Prostate gland (tissue), 2 donors: Measurements from ENCODE around the gene GPC5. TPM values are rescaled to one million over a fixed set of nuclear protein-coding genes. Genes with fewer than 3 reads are reported as not detected.

Experiments used
- DNase-seq: peaks from one replicate; pipeline ENCODE4 v3.0.0-alpha.2; 2019; ENCODE audit warnings: low spot score
- H3K27ac ChIP-seq, 2 donors: fragments of 200-600 bp; sonication (generic); 2 replicates each; pipeline ENCODE4 v1.5.1; 2017 to 2019
- H3K27me3 ChIP-seq: fragments of 200-600 bp; sonication (generic); replicated peaks from 2 replicates; pipeline ENCODE4 v1.5.1; 2019; ENCODE audit not compliant: insufficient read depth
- H3K36me3 ChIP-seq, 2 donors: fragments of 200-600 bp; sonication (generic); 1 replicate in 1 of 2; 2 replicates in 1 of 2; pipeline versions ENCODE4 v1.5.1 to v1.8.1; 2017 to 2019
- H3K4me1 ChIP-seq: fragments of 200-600 bp; sonication (generic); replicated peaks from 2 replicates; pipeline ENCODE4 v1.5.1; 2019
- H3K4me3 ChIP-seq, 2 donors: fragments of 200-600 bp; sonication (generic); 2 replicates each; pipeline ENCODE4 v1.5.1; 2017 to 2019
- H3K9me3 ChIP-seq: fragments of 200-600 bp; sonication (generic); 2 replicates; pipeline ENCODE4 v1.5.1; 2017
- POLR2A ChIP-seq: fragments of 450-650 bp; IDR thresholded peaks from one replicate; pipeline ENCODE4 v1.6.1; 2016; ENCODE audit warnings: antibody characterized with exemption, mild to moderate bottlenecking
- POLR2AphosphoS5 ChIP-seq: sonication (generic); formaldehyde crosslinking; IDR thresholded peaks from one replicate; pipeline ENCODE4 v1.6.1; 2017; ENCODE audit warnings: antibody characterized with exemption
- WGBS: methylation state at CpG from one replicate; pipeline ENCODE4 v1.1.5; 2018; 5-methylcytosine and 5-hydroxymethylcytosine counted together
- intact Hi-C: fragments of 100-400 bp; cut with DNase I; formaldehyde crosslinking; loops from one replicate; pipeline ENCODE4 v1.14.2; 2022
- total RNA-seq, 2 donors: library from RNA; depleted of rRNA; stranded (reverse); fragments of >200 nt; gene quantifications; one replicate each; pipeline ENCODE4 v1.1.0, GENCODE V29; 2016
- TF ChIP-seq, protein P1 (sequence below), 4 experiments: fragments of 200-600 bp in 2 of 4; fragments of 450-650 bp in 2 of 4; sonication (generic) in 2 of 4; IDR thresholded peaks; 1 replicate in 3 of 4; 2 replicates in 1 of 4; pipeline ENCODE4 v1.5.1; 2016 to 2019; ENCODE audit warnings: antibody characterized with exemption in 4 of 4, mild to moderate bottlenecking in 2 of 4, moderate library complexity in 2 of 4

Gene GPC5
- total RNA-seq, 2 donors from 2014 or later, result 0.23 to 35.0 TPM

DNA sequence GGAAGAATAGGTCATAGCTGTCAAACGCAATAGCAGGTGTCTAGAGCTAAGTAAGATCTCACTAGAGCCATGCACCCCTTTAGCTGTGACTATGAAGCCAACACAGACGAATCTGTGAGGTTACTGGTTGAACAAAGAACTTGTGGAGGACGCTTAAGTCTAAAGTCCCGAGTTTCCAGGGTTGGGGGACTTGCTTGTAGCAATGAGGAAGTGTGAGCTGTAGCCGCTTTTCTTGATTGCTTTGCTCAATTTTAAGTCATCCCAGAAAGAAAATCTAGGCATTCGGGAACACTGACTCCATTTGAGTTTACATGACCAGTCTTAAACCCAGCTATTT, 1.6 kb downstream of the GPC5 start:
- intact Hi-C loops, result no loop called here
- Histone ChIP-seq H3K27ac (no peak overlapping the region), H3K4me1 (no peaks in the 10 kb centered on the region), H3K36me3 (no peaks in the 10 kb centered on the region), H3K27me3 (no peaks in the 10 kb centered on the region), H3K4me3 (no peak overlapping the region), H3K9me3 (no peaks in the 10 kb centered on the region)
- no peak for DNase-seq
- 69% methylated on average over 6 of the region's 6 CpGs for WGBS
- TF ChIP-seq POLR2A (no peak), POLR2AphosphoS5 (no peak)
- TF ChIP-seq, protein P1, sequence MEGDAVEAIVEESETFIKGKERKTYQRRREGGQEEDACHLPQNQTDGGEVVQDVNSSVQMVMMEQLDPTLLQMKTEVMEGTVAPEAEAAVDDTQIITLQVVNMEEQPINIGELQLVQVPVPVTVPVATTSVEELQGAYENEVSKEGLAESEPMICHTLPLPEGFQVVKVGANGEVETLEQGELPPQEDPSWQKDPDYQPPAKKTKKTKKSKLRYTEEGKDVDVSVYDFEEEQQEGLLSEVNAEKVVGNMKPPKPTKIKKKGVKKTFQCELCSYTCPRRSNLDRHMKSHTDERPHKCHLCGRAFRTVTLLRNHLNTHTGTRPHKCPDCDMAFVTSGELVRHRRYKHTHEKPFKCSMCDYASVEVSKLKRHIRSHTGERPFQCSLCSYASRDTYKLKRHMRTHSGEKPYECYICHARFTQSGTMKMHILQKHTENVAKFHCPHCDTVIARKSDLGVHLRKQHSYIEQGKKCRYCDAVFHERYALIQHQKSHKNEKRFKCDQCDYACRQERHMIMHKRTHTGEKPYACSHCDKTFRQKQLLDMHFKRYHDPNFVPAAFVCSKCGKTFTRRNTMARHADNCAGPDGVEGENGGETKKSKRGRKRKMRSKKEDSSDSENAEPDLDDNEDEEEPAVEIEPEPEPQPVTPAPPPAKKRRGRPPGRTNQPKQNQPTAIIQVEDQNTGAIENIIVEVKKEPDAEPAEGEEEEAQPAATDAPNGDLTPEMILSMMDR (IDR thresholded peaks at IDR 0.05), result no peak

DNA sequence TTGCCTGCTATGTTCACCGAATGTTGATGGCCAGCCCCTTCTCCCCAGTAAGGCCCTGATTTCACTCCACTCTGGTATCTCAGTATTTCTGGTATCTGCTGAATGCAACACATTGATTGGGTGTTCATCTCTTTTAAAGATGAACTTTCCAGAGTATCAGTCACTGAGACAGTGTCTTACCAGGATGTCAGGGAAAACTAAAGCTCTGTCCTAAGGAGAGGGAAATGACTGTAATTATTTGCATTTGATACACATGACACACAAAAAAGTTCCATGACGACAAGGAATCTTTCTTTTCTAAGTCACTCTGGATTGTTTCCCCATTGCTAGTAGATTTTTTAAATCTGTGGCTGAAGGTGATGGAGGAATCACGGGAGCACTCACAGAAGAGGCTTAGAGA, 2.2 kb downstream of the GPC5 start:
- WGBS, result 73% methylated on average over 3 of the region's 3 CpGs
- Histone ChIP-seq H3K4me3 (no peak overlapping the region), H3K4me1 (no peaks in the 10 kb centered on the region), H3K9me3 (no peaks in the 10 kb centered on the region), H3K36me3 (no peaks in the 10 kb centered on the region), H3K27me3 (no peaks in the 10 kb centered on the region), H3K27ac (no peak overlapping the region)
- intact Hi-C loops, result no loop called here
- DNase-seq, result no peak
- no peak for TF ChIP-seq POLR2AphosphoS5
- TF ChIP-seq, protein P1 (IDR thresholded peaks at IDR 0.05), result no peak
- no peak for TF ChIP-seq POLR2A

DNA sequence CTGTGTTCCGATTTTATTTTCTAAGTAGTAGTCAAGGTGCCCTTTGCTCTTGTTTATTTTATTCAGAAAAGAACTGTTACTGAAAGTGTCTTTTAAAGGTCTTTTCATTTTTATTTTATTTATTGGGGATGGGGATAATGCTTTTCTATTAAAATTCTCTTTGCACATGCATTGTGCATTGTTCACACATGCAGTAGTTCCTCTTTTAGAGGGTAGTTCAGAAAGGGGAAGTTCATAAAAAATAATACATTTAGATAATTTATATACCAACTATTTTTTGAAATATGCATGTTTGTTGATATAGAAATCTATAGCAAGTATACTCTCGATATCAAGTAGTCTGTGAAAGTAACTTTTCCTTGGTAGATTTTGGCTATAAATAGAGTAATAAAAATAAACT, 3.5 kb downstream of the GPC5 start:
- no peaks in the 10 kb centered on the region for H3K9me3 ChIP-seq
- H3K4me1 ChIP-seq, result no peaks in the 10 kb centered on the region
- no peak overlapping the region for H3K27ac ChIP-seq
- intact Hi-C loops, result no loop called here
- no peak for TF ChIP-seq POLR2A
- TF ChIP-seq POLR2AphosphoS5, result no peak
- TF ChIP-seq, protein P1 (IDR thresholded peaks at IDR 0.05), result no peak
- no peaks in the 10 kb centered on the region for H3K27me3 ChIP-seq
- no peak for DNase-seq
- no peak overlapping the region for H3K4me3 ChIP-seq
- WGBS, result 76% methylated on average over 2 of the region's 2 CpGs
- no peaks in the 10 kb centered on the region for H3K36me3 ChIP-seq

DNA sequence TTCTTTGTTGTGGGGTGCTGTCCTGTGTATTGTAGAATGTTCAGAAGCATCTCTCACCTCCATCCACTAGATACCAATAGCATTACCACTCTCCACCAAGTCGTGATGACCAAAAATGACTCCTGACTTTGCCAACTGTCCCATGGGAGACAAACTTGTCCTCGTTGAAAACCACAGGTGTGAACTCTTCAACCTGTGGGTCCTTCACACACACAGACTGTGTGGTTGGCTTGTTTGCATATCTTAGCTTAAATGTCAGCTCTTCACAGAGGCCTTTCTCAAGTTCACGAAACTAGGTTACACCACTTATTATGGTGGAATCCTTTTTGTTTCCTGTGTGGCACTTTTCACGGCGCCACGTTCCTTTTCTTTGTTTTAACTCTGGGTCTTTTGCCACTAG, 6.8 kb downstream of the GPC5 start:
- no peak for DNase-seq
- Histone ChIP-seq H3K4me3 (no peak overlapping the region), H3K36me3 (no peaks in the 10 kb centered on the region), H3K27me3 (no peaks in the 10 kb centered on the region), H3K9me3 (no peaks in the 10 kb centered on the region), H3K27ac (no peak overlapping the region), H3K4me1 (no peaks in the 10 kb centered on the region)
- intact Hi-C loops, result no loop called here
- no peak for TF ChIP-seq POLR2A
- TF ChIP-seq, protein P1 (IDR thresholded peaks at IDR 0.05), result no peak
- TF ChIP-seq POLR2AphosphoS5, result no peak
- whole genome bisulfite sequencing, result 93% methylated on average over 6 of the region's 6 CpGs

DNA sequence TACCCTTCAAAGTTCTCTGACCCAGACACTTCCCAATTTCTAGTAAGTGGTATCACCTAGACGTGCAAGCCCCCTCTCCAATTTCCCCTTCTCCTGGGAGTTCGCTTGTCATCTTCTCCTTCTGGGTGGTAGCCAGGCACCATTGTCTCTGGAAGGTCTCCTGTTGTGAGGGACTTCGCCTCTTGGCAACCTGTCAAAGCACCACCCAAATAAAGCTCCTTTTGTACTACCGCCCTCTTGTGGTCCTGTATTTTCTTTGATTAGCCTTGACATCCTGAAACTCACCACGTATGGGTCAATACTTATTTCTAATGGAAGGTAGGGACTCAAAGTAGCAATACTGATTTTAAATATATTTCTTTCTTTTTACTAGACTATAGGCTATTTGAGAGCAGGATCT, 8.2 kb downstream of the GPC5 start:
- no peaks in the 10 kb centered on the region for H3K9me3 ChIP-seq
- DNase-seq, result no peak
- 57% methylated on average over 5 of the region's 5 CpGs for WGBS
- no peaks in the 10 kb centered on the region for H3K36me3 ChIP-seq
- H3K4me3 ChIP-seq, result no peak overlapping the region
- H3K27ac ChIP-seq, result no peak overlapping the region
- no peak for TF ChIP-seq POLR2A
- TF ChIP-seq, protein P1 (IDR thresholded peaks at IDR 0.05), result peak in 1 of 4 experiments; percentile 15
- intact Hi-C loops, result no loop called here
- no peaks in the 10 kb centered on the region for H3K4me1 ChIP-seq
- H3K27me3 ChIP-seq, result no peaks in the 10 kb centered on the region
